Stimulated activated CD4-positive, alpha-beta T cell treated with anti-CD3 and anti-CD28 coated beads, Interleukin-4, amount 100 ng/mL, for 24 hours (primary cell): ENCODE results near the gene ABHD1.
"Not testable (repeated sequence)": the region's sequence is repeated elsewhere in the genome, so short reads cannot be mapped to it uniquely, and the experiment has no call there.

ENCODE experiments used
- DNase-seq: peaks from one replicate; pipeline ENCODE4 v3.0.0-alpha.2; 2020

The ABHD1 gene

DNA sequence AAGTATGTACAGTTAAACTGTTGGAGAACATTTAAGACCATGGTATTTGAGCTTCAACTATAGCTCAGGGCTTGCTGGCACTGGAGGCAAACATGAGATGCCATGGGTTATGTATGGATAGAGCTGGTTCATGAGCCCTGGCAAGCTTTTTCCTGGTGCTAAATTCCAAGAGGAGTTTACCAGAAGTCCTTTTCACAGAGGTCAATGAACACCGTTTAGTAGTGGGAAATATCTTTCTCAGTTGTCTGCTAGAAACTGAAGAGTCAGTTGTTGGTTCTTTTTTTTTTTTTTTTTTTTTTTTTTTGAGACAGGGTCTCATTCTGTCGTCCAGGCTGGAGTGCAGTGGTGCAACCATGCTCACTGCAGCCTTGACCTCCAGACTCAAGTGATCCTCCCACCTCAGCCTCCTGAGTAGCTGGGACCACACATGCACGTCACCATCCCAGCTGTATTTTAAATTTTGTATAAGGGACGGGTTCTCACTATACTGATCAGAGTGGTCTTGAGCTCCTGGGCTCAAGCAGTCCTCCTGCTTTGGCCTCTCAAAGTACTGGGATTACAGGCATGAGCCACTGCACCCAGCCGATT is 35.7 kb upstream of the ABHD1 start:
- no peak for DNase-seq

DNA sequence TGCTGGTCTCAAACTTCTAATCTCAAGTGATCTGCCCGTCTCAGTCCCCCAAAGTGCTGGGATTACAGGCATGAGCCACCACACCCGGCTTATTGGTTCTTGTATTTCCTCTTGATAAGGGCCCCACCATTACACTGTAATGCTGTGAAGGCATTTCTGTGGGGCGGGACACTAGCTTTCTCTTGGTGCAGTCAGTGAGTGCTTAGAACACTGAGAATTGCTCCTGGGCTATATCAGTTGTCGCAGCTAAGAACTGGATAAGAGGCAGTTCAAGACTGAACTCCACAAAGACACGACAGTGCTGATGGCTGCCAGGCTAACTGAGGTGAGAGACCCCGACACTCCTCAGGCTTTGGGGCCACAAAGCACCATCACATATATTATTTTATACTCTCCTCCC is 35.0 kb upstream of the ABHD1 start:
- DNase-seq, result no peak

DNA sequence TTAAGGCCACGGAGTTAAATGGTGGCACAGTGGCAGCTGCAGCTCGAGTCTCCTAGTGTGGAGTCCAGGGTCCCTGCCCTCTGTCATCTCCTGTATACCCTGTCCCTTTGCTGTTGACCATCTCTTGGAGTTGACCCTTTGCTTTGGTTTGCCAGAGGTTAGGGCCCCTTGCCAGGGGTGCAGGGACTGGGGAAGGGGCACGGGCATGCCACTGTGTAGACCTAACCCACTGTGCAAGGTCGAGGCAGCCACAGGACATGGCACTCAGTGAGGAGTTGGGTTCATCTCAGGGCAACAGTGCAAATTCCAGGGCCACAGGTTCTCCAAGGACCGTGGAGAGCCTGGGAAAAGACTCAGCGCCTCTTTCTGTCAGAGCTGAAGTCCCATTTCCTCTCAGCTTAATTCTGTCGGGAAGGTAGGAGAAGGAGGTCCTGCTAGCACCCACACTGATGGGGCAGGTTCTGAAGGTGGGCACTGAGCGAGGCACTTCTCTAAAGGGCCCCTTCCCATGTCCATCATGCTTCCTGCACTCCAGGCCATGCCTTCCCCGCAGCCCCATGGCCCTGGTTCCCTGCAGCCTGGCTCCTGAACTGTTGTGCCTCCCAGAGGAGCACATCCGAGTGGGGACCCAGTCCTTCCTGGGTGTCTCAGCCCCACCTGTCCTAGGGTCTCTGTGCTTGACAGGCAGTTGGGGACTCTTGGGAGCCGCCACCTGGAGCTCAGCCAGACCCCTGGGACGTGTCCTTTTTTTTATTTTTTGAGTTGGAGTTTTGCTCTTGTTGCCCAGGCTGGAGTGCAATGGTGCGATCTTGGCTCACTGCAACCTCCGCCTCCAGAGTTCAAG is 34.3 kb upstream of the ABHD1 start:
- DNase-seq, result no peak

DNA sequence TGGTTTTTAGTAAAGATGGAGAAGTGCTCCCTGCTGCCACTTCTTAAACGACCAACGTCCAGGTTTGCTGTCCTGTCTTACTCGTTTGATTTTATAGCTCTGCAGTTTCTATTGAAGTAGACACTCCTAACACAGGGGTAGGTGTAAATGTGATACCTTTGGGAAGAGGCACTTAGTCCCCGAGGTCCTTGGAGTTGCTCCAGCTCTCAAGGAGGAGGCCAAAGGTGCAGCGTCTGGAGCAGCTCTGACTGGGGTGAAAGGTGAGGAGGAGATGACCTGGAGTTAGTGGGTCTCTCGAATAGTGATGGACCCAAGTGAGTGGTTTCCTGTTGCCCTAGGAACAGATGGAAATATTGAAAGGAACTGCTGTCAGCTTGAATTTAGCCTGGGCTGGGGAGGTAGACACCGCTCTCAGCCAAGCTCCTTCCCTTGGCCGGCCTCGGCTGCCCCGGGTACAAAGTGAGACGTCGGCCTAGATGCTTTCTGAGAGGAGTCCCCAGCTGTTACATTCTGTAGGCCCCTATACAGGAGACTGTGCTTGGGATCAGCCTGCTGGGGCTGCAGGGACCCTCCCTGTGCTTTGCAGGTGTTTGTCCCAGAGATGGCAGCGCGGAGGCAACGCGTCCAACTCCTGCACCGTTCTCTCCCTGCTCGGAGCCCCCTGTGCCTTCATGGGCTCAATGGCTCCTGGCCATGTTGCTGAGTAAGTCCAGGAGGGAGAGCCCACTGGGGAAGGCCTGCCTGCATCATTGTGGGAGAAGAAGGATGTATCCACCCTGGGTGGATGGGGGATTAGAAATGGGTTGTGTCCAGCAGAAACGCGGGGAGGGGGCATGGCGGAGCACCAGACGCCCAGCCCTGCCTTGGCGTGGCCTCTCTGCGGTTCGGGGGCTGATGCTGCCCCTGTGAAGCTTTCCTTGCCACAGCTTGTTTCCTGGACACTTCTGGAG is 31.6 kb upstream of the ABHD1 start:
- DNase-seq, result no peak

DNA sequence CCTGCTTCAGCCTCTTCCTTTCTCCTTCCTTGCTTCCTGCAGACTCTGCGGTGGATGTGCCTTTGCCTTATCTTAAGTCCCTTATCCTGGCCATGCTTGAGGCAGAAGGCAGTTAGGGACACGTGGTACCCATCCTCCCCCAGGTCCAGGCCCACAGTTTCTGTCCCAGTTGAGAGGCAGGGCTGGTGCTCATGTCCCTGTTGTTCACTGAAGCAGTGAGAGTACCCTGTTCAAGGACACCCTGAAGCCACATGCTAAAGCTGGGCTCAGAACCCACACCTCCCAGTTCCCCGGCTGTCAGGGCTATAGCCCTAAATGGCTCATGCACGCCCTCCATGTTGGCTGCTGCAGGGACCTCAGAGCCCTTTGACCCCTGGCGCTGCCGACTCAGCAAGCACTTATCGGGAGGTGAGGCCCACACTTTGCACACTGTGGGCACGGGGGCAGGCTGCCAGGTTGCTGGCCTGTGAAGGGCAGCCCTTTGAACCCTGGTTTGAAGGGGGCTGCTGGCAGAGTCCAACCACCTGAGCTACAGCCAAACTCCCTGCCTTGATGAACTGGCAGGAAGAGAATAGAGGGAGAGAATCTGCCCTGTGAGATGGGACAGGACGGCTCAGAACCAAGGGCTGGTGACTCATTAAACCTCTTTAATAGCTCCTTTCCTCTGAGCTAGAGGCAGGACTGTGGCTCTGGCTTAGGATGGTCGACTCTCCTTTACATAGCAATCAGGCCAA is 30.8 kb upstream of the ABHD1 start:
- no peak for DNase-seq

DNA sequence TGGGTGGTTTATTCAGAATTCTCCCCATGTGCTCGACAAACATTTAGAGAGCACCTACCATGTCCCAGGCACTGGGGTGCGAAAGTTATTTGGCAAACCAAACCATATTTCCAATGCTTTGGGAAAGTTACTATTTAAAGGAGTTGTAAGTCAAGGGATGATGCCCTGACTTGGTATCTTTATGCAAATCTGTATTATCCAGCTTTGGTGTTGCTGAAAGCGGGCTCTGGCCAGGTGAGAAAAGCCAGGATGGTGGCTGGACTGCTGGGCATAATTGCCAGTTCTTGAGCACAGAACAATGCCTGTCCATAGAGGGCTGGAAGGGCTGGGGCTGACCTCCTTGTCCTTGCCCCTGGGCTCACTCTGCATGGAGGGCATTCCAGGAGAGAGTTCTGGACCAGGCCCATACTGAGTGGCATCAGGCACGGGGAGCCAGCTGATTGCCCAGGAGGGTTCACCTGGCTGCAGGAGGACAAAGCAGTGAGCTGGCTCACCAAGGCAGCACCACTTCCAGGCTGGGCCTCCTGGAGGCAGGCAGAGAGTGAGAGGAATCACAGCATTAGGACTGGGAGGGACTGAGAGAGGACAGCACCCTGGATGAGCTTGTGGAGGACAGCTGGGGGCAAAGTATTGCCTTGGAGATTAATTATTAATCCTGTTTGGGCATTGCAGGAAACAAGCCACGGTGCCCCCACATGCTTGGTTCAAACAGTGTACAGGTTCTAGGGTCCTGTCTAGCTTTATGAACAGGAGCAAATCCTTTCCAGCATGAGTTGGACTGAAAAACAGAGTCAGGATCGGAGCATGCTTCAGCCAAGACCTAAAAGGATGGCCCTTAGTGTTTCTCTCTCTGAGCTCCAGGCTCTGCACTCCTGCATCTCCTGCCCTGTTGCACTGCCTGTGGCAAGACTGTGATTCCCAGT is 29.9 kb upstream of the ABHD1 start:
- no peak for DNase-seq

DNA sequence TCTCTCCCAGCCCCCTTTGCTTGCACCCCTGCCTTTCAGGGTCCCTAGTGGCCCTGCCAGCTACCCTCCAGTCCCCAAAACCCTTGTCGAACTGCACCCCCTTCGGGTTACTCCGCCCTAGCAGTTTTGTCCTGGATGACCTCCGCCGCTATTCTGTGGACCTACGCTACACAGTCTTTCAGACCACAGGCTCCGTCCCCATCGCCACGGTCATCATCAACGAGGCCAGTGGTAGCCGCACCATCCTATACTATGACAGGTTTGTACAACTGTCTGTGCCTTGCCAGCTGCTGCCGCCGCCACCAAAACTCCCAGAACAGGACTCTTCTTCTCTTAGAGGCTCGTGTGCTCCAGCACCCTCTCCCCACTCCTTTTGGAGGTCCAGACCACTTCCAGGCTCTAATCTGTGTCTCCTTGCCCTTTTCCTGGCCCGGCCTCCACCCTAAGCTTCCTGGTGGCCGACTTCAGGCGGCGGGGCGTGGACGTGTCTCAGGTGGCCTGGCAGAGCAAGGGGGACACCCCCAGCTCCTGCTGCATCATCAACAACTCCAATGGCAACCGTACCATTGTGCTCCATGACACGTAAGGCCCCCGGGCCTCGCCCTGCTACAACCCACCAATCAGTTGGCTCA is 29.1 kb upstream of the ABHD1 start:
- DNase-seq, result no peak

DNA sequence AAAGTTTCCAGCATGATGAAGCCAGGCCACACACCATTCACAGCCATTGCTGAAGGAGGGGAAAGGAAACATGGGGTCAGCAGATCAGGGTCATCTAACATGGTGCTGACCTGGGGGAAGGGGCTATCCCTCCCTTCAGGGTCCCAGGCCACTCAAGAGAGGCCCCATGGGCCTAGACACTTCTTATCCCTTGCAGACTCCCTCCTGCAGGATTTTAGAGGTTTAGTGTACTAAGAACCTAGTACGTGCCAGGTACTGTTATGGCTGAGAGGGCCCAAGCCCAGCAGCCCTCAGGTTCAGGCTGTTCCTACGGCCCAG is 28.2 kb upstream of the ABHD1 start:
- no peak for DNase-seq

DNA sequence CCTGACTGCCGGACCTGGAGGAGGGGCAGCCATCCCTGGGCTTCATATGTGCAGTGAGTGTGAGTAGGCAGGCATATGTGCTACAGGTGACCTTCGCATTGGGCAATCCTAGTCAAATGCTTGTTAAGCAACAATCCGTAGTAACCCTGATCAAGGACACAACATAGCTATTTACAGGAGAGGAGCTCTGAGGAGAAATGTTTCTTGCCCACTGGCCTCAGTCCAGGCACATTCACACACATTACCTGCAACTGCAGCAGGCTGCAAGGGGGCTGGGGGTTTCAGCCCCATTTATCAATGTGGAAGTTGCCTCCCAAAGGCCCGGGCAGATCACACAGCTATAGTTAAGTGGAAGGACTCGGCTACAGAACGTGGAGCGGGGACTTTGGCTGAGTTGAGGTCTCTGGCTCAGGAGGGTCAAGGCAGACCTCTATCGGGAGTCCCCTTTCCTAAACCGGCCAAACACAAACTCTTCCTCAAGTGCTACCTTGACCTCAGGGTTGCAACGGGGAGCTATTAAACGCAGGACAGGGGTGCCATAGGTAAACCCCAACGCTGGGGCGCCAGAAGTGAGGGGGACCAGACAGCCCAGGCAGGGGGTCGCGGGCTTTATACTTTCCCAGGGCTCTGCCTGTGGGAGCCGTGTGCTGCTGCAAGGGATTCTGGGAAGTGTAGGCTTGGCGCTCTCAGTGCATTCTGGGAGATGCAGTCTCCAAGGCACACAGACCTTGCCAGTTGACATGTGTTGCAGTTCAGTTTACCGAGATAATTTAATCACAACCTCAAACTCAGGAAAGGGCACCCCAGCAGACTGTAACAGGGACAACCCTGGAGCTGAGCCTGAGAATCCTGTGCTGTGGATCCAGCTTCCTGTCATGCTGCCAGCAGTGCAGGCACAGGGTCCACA is 27.6 kb upstream of the ABHD1 start:
- DNase-seq, result peak; percentile 48

DNA sequence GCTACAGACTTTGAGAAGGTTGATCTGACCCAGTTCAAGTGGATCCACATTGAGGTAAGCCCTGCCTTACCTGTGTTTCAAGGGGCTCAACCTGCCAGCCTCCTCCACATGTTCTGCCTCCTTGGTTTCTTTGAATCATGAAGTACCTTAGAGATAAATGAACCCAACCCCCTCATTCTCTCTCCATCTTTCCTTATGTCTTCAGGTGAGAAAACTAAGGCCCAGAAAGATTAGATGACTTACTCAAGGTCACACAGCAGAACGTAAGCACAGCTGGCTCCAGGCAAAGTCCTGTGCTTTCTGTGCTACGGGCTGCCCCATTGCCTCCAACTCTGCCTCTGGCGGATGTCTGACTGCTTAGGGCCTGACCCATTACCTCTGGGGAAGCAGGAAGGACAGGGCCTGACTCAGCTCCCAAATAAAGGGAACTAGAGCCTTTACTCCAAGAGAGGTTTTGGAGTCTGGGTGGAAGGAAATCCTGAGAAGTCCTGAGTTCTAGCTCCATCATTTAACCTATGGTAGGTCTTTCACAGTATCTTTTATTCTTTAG is 26.8 kb upstream of the ABHD1 start:
- DNase-seq, result no peak

DNA sequence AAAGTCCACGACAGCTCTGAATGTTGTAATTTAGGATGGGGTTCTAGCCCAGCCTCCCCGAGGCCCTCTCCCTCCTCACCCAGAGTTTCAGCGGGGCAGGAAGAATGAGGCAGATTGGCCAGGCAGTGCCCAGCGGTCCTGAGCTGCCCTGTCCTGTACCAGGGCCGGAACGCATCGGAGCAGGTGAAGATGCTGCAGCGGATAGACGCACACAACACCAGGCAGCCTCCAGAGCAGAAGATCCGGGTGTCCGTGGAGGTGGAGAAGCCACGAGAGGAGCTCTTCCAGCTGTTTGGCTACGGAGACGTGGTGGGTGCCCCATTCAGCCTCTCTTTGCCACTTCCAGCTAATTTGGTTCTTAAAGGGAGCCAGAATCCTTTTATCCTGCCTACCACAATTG is 26.3 kb upstream of the ABHD1 start:
- no peak for DNase-seq

DNA sequence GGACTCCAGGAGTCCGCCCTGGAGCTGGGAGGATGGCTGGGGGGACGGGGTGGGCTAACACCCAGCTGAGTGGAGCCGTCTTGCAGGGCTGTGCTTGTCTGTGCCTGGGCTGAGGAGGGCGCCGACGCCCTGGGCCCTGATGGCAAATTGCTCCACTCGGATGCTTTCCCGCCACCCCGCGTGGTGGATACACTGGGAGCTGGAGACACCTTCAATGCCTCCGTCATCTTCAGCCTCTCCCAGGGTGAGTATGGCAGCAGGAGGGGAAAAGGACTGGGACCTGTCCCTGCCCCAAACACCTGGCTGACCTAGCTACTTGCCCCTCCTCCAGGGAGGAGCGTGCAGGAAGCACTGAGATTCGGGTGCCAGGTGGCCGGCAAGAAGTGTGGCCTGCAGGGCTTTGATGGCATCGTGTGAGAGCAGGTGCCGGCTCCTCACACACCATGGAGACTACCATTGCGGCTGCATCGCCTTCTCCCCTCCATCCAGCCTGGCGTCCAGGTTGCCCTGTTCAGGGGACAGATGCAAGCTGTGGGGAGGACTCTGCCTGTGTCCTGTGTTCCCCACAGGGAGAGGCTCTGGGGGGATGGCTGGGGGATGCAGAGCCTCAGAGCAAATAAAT is 24.2 kb upstream of the ABHD1 start:
- no peak for DNase-seq

DNA sequence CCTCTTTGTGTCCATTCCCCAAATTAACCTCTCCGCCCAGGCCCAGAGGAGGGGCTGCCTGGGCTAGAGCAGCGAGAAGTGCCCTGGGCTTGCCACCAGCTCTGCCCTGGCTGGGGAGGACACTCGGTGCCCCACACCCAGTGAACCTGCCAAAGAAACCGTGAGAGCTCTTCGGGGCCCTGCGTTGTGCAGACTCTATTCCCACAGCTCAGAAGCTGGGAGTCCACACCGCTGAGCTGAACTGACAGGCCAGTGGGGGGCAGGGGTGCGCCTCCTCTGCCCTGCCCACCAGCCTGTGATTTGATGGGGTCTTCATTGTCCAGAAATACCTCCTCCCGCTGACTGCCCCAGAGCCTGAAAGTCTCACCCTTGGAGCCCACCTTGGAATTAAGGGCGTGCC is 23.6 kb upstream of the ABHD1 start:
- DNase-seq, result no peak

DNA sequence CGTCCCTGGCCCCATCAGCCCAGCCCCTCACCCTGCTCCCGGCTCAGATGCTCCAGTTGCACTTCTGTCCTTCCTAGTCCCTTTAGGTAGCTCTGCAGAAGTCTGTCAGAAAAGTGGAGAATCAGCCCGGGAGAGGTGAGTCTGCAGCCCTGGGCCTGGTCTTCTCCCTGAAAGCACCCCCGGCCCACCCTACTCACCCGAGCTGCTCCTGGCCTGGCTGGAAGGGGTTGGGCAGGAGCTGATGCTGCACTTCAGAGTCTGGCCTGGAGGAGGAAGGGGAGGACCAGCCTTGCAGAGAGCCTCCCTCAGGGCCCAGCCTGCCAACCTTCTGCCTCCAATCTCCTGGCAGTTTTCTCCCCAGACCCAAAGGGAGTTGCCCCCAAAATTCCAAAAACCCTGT is 21.3 kb upstream of the ABHD1 start:
- no peak for DNase-seq

DNA sequence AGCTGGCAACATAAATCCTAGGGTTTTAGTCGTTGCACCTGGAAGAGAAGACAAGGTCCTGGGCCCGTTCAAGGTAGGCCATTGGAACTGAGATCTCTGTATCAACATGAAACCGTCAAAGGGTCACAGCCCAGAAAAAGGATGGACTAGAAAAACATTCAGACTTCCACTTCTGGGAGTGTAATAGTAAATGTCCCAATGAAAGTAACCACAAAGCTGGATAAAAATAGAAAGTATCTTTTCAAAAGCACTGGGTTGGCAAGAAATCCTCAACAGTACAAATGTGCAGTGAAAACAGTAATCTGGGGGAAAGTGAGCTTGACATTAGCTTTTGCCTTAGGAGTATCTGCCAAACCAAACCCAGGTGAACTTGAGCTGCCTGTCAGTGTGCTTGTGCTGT is 17.6 kb upstream of the ABHD1 start:
- no peak for DNase-seq

DNA sequence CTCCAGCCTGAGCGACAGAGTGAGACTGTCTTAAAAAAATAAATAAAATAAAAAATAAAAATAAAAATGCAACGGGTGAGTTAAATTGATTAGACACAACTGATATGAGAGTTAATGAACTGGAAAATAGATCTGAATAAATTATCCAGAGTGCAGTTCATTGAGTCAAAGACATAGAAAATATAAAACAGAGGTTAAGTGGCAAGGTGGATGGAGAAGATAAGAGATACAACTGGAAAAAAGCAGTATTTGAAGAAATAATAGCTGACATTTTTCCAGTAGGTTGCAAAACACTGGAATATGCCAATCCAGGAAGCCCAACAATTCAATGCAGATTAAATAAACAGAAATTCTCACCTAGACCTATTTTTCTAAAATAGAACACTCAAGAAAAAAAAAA is 15.4 kb upstream of the ABHD1 start:
- no peak for DNase-seq

DNA sequence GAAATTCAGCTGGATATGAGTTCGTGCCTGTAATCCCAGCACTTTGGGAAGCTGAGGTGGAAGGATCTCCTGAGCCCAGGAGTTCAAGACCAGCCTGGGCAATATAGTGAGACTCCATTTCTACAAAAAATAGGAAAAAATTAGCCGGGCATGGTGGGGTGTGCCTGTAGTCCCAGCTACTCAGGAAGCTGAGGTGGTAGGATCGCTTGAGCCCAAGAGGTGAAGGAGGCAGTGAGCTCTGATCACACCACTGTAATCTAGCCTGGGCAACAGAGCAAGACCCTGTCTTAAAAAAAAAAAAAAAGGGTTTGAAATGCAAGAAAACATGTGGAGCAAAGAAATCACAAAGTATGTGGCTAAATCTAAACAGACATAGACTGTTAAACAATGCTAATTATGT is 14.5 kb upstream of the ABHD1 start:
- DNase-seq, result no peak

DNA sequence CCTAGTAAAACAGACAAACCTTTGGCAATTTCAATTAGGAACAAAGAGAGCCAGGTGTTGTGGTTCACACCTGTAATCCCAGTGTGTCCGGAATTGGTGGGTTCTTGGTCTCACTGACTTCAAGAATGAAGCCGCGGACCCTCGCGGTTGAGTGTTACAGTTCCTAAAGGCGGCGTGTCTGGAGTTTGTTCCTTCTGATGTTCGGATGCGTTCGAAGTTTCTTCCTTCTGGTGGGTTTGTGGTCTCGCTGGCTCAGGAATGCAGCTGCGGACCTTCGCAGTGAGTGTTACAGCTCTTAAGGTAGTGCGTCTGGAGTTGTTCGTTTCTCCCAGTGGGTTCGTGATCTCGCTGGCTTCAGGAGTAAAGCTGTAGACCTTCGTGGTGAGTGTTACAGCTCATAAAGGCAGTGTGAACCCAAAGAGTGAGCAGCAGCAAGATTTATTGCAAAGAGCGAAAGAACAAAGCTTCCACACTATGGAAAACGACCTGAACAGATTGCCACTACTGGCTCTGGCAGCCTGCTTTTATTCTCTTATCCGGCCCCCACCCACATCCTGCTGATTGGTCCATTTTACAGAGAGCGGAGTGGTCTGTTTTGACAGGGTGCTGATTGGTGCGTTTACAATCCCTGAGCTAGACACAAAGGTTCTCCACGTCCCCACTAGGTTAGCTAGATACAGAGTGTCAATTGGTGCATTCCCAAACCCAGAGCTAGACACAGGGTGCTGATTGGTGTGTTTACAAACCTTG is 12.8 kb upstream of the ABHD1 start:
- DNase-seq, result not testable (repeated sequence)
